PC-3 (cell line): ENCODE results near the gene CPE.

Experiments used
- CTCF ChIP-seq: fragments of 300-600 bp; sonication (generic); conservative IDR thresholded peaks from 2 replicates; pipeline ENCODE4 v1.5.1; 2017; ENCODE audit warnings: antibody characterized with exemption, low read depth, mild to moderate bottlenecking, low read length
- EZH2phosphoT487 ChIP-seq: fragments of 300-600 bp; sonication (generic); IDR thresholded peaks from 2 replicates; pipeline ENCODE4 v1.6.1; 2018; ENCODE audit warnings: mild to moderate bottlenecking, antibody characterized with exemption, low read length, borderline replicate concordance

- no peak for TF ChIP-seq CTCF
- no peak for TF ChIP-seq EZH2phosphoT487
These were observed 111.0 kb downstream of the CPE start for GRCh38 chr4:165489786-165490185.
